ENCODE data around the gene CYB5R3.

Gene CYB5R3

DNA sequence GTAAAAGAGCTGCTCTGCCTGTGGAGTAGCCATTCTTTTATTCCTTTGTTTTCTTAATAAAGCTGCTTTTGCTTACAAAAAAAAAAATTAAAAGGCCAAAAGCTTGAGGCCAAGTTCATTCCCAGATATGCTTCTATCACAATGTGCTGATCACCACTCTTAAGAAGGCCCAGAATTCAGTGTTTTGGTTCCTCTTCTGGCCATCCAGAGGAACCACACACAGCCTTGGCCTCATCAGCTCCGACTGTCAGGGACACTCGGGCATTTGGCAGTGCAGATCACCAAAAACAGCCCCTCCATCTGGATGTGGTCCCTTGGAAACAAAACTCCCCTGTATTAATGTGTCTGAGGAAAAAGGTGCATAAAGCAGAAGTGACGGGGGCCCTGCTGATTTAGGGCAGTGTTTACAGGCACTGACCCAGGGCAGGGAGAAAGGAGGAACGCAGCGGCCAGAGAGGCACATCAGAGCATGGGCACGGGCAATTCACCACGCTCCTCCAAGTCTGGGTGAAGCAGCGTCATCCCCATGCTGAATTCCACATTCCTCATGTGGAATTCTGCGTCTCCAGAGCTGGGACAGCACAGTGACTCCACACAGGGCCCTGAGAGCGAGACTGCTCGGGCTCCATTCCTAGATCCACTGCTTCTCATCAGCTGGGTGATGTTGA is 52.2 kb downstream of the CYB5R3 start:
- H3K27ac ChIP-seq: no peak overlapping the region
- TF ChIP-seq, protein P1, sequence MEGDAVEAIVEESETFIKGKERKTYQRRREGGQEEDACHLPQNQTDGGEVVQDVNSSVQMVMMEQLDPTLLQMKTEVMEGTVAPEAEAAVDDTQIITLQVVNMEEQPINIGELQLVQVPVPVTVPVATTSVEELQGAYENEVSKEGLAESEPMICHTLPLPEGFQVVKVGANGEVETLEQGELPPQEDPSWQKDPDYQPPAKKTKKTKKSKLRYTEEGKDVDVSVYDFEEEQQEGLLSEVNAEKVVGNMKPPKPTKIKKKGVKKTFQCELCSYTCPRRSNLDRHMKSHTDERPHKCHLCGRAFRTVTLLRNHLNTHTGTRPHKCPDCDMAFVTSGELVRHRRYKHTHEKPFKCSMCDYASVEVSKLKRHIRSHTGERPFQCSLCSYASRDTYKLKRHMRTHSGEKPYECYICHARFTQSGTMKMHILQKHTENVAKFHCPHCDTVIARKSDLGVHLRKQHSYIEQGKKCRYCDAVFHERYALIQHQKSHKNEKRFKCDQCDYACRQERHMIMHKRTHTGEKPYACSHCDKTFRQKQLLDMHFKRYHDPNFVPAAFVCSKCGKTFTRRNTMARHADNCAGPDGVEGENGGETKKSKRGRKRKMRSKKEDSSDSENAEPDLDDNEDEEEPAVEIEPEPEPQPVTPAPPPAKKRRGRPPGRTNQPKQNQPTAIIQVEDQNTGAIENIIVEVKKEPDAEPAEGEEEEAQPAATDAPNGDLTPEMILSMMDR (conservative IDR thresholded peaks at IDR 0.05): no peak

DNA sequence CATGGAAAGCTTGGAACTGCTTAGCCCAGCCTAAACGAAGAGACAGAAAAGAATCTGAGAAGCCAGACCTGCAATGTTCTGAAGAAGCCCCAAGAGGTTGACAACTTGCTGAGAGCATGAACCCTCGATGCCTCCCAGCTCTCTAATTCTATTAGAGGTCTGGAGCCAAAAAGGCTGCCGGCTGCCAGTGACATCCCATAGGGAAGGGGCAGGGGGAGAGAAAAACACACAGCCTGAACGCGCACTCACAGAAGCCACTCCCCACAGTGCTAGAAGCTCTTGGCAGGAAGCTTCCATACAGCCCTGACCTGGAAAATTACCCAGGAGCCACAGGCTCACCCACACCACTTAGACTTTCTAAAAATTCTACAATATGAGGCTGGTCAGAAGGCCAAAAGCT is 52.9 kb downstream of the CYB5R3 start:
- H3K27ac ChIP-seq: no peak overlapping the region
- TF ChIP-seq, protein P1 (conservative IDR thresholded peaks at IDR 0.05): no peak

DNA sequence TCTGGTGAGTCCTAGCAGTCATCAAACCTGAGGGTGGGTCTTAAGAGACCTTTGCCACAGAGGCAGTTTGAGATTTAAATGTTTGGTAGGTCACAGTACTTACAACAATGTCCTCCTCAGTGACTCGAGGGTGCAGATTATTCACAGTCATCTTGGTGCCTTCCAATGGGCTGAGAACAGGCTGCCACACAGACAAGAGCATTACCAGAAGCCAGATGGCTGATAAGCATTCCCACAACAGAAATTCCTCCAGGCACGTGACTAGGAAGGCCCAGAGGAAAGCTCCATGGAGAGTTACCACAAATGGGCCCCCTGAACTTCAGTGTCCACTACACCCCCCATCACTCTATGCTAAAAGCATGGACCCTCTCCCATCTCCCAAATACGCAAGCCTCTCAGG is 53.8 kb downstream of the CYB5R3 start:
- no peak overlapping the region for H3K27ac ChIP-seq
- TF ChIP-seq, protein P1 (conservative IDR thresholded peaks at IDR 0.05): no peak

DNA sequence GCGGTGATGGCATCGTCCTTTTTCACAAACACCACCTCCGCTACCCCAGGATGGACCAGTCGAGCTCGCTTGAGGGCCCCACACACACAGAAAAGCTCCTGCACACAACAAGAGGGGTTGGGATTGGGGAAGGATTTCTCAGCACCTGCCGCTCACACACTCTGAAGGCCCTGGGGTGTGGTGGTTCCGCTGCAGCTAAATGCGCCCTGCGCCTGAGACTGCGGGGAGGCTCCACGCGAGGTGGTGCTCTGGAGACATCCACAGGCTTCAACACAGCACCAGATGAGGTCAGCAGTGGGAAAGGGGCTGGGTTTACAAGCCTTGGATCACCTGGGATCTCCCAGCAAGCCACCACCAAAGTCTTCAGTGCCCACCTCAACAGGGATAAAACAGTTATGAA is 57.2 kb downstream of the CYB5R3 start:
- H3K27ac ChIP-seq: 0 out of 2 replicates have a peak overlapping the region, but pooled peaks have one; percentile 5
- TF ChIP-seq, protein P1 (conservative IDR thresholded peaks at IDR 0.05): no peak

DNA sequence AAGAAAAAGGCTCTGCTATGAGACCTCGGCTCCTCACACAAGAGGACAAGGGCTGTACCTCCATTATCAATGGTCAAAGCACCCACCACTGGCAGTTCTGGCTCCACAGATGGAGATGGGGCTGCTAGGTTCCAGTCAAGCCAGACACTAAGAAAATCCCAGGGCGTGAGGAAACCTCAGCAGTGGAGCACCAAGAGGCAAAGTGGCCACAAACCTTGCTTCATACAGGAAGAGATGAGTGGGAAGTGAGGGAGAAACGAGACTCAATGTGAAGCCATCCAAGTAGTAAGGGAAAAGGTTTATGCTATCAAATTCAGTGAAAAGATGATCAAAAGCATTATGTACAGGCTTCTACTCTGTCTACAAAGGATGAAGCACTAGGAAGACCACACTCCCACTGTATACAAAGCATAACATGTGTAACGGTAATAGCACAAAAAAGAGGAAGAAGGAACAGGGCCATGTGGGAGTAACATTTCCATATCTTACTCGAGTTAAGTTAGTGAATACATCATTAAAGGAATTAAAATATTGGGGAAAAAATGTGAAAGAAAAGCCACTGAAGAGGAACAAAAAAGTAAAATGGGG is 61.5 kb downstream of the CYB5R3 start:
- TF ChIP-seq, protein P1 (conservative IDR thresholded peaks at IDR 0.05): no peak
- H3K27ac ChIP-seq: no peak overlapping the region

DNA sequence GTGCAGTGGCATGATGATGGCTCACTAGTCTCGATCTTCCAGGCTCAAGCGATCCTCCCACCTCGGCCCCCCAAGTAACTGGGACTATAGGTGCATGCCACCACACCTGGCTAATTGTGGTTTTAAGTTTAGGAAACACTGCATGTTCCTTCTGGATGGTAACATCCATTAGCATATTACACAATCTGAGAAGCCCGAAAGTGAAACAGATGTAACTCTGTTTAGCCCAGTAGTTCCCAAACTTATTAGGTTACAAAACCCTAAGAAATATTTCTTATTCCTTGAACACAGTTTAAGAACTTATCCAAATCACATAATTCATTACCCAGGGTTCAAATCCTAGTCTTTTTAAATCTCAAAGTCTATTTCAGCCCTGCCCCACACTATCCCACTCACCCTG is 62.8 kb downstream of the CYB5R3 start:
- H3K27ac ChIP-seq: no peak overlapping the region
- TF ChIP-seq, protein P1 (conservative IDR thresholded peaks at IDR 0.05): no peak

DNA sequence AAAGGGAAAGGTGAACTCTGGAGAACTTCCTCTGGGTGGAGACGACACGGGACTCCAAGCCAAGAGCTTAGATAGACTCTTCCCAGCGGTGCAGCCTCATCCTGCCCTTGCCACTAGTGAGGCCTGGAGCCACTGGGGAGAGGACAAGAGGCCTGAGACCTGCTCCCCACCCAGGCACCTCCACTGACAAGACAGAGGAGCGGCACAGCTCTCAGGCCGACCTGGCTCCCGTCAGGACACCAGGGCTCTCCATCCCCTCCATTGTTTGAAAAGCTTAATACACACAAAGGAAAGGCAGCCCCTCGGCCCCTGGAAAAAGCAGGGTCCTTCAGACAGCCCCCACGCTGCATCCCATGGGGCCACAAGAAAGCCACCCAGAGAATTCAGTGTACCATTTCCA is 64.1 kb downstream of the CYB5R3 start:
- no peak overlapping the region for H3K27ac ChIP-seq
- TF ChIP-seq, protein P1 (conservative IDR thresholded peaks at IDR 0.05): no peak

Data from VCaP (cell line).